HG03575 (cell line): Measurements from ENCODE around the gene DYSF.

Experiments used
- ATAC-seq: cut with Tn5 transposase; IDR thresholded peaks from one replicate; pipeline ENCODE4 v1.9.1; 2021; ENCODE audit not compliant: unreplicated experiment, insufficient number of reproducible peaks, low FRiP score; ENCODE audit errors: extremely low read depth

The DYSF gene

DNA sequence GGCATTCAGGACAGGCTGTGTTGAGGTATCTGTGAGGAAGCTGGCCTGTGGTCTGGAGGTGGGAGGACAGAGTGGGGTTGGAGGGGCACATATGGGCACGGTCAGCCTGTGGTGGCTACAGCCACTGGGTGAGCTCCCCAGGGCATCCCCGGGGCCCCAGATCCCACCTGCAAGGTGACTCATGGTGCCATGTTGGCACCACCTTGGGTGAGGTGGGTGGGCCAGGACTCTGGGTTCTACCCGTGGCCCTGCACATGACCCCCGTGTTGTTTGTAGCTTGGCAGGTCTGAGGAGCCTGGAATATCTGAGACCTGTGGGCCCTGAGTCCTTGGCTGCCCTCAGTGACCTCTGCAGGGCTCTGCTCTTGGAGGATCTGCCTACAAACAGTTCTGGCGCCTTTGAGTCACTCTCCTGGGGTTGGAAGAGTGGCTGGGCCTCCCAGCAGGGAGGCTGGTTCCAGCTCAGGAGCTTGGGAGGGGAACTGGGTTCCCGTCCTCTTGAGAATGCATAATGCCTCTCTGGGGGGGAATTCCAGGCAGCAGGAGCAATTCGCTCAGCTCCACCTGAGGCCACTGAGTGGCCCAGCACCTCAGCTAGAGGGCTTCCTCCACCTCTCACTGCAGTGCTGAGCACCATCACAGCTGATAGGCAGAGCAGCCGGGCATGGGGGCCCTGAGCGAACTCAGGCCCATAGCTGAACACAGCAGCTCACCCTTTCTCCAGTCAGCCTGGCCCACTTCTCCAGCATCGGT is 105.1 kb downstream of the DYSF start:
- ATAC-seq = no peak

- ATAC-seq = no peak
Observed at GRCh38 chr2:71559080-71559827, 105.9 kb downstream of the DYSF start.

GRCh38 chr2:71559828-71560637 is 106.7 kb downstream of the DYSF start:
- no peak for ATAC-seq

GRCh38 chr2:71560638-71561011 is 107.3 kb downstream of the DYSF start:
- ATAC-seq = no peak

DNA sequence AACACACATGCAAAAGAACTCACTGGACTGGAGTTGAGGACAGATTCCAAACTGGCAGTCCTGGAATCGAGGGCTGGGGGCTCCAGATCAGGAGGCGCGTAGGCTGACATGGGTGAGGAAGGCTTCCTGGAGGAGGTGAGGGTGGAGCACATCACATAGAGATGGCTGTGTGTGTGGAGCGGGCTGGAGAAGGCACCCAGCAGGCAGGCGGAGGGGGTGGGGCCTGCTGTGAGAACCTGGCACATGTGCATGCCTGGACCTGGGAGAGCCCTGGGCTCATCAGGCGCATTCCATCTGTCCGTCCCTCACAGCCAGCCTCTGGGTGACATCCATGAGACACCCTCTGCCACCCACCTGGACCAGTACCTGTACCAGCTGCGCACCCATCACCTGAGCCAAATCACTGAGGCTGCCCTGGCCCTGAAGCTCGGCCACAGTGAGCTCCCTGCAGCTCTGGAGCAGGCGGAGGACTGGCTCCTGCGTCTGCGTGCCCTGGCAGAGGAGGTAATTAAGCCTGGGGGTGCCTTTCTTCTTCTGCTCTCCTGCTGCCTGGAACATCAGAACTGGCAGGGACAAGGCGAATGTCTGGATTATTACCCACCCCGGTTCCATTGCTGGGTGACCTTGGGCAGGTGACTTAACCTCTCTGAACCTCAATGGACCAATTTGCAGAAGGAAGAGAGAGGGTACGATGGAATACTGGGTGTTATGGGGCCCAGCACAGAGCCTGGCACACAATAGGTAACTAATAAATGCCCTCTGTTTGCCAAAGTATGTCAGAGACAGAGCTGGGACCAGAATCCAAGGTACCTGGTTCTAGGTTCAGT is 108.3 kb downstream of the DYSF start:
- no peak for ATAC-seq

DNA sequence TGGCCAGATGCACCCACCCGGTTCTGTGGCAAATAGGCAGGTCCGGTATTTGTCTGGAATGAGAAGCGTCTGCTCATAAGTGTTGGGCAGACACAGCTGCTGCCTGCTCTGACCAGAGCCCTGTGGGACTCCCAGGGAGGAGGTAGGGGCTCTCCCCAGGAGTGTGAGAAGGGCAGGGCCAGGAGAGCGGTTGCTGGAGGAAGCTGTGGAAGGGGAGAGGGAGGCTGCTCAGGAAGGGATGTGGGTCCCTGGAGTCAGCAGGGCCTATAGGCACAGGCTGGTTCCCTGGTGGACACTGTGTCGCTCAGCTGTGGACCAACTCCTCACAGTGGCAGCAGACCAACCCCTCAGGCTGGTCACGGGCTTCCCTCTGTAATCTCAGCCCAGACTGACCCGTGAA is 109.2 kb downstream of the DYSF start:
- no peak for ATAC-seq

GRCh38 chr2:71563872-71564271 is 110.5 kb downstream of the DYSF start:
- ATAC-seq = no peak

DNA sequence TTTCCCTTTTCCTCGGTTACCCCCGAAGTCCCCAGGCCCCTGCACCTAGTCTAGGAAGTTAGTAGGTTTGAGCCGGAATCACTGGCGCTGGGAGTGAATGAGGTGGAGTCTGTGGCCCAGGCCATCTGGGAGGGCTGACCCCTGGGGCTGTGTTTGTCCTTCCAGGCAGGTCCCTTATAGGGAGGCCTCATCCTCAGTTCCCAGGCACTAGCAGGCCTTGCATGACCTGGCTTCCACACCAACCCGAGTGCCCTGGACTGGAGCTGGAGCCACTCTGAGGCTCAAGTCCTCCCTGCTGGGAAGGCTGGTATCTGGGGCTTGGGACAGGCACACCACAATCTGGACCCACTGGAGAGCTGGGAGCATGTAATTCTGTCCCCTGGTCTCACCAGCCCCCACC is 111.0 kb downstream of the DYSF start:
- no peak for ATAC-seq

- ATAC-seq = no peak
Observed at GRCh38 chr2:71564790-71565189, 111.4 kb downstream of the DYSF start.

GRCh38 chr2:71566372-71566771 is 113.0 kb downstream of the DYSF start:
- ATAC-seq = no peak

- no peak for ATAC-seq
Observed at GRCh38 chr2:71567625-71568024, 114.3 kb downstream of the DYSF start.

- ATAC-seq = no peak
Observed at GRCh38 chr2:71568103-71568502, 114.7 kb downstream of the DYSF start.

- no peak for ATAC-seq
Observed at GRCh38 chr2:71570511-71570910, 117.2 kb downstream of the DYSF start.

GRCh38 chr2:71570951-71571460 is 117.6 kb downstream of the DYSF start:
- ATAC-seq = no peak

GRCh38 chr2:71571945-71572344 is 118.6 kb downstream of the DYSF start:
- ATAC-seq = no peak

DNA sequence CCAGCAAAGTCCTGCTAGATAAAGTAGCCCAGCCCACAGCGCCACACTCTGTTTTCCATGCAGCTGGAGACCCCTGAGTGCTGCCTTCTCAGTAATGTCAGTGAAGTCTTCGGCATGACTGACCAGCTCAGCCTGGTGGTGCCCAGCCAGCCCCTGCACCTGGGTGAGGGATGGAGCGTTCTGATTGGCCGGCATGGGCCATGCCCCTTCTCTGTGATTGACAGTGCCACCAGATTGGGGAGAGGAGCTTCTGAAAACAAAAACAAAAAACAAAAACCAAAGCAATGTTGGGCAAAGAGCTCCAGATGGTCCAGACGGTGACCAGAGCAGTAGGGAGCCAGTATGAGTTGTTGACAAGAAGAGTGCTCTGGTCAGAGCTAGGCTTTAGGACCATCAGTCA is 122.6 kb downstream of the DYSF start:
- no peak for ATAC-seq

DNA sequence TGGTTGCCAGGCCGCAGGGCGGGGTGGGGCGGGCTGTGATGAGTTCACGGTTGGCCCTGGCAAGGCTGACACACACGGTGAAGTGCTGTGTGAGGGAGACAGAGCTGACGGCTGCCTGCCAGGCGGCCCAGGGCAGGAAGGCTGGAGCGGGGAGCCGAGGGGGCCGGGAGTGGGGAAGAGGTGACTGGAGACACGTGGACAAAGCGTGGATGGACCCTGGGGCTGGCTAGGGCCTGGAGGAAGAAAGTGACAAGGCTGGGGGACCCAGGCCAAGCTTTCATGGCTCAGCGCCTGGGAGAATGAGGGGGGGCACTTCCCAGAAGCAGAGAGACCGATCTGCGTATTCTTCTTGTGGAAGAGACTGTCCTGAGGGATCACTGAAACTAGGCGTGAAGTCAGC is 123.2 kb downstream of the DYSF start:
- no peak for ATAC-seq

- ATAC-seq = no peak
Observed at GRCh38 chr2:71577209-71577608, 123.8 kb downstream of the DYSF start.
